ENCODE results near the gene CREG2. TPM values are rescaled to one million over a fixed set of nuclear protein-coding genes. Genes with fewer than 3 reads are reported as not detected.

CREG2 gene
- total and polyA plus RNA-seq, 7 experiments from 2014 or later, result 0.56 TPM; not detected in 6

DNA sequence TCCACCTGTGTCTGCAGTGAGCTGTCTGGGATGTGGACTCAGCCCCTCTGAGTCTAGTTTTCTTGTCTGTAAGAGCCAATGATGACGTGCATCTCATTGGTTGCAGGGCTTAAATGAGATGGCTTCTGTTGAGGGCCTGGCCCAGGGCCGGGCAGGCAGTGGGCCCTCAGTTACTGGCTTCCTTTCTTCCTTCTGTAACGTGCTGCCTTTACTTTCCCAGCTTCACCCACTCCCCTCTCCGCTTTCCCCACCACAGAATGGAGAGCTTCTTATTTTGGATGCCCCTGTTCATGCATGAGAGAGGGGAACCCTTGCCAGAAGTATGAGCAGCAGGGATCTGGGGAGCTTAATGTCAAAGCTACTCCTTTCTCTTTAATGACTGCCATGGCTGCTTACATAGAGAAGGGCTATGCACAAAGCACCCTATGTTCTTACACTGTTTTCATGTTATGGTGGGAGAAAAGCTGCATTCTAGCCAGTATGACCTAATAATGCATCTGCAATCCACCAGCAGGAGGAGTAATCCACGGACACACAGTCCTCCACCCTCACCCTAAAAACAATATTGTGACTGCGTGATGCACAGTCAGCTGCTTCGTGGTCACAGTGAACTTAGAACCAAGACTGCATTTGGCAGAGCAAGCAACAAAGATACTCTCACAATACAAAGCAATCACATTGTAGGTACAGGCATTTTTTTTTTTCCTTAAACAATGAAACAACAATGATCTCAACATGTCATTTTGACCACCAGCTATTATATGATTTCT is 37.2 kb downstream of the CREG2 start:
- Histone ChIP-seq H3K27me3 (ENCODE audit: control insufficient read depth in 2 of 2, insufficient read depth in 2 of 2, low read length in 2 of 2) (no peaks in the 10 kb centered on the region), H3K4me3 (ENCODE audit: low read length) (no peak overlapping the region), H3K4me1 (ENCODE audit: control insufficient read depth in 2 of 2, insufficient read depth in 2 of 2, low read length in 2 of 2) (no peaks in the 10 kb centered on the region), H3K36me3 (ENCODE audit: control insufficient read depth in 2 of 3, insufficient read depth in 3 of 3, low read length in 3 of 3) (no peaks in the 10 kb centered on the region), H3K27ac (ENCODE audit: low read depth, low read length) (no peak overlapping the region), H3K9me3 (ENCODE audit: control insufficient read depth in 2 of 3, low read length in 3 of 3) (no peaks in the 10 kb centered on the region)
- ChIA-PET POLR2A (no interaction called here), CTCF (interaction anchor here (0.5 to 1.4 kb wide), 6 partner anchors 9 to 481 kb away, joined by 3 to 7 read pairs (median 3); no protein-coding TSS in a partner anchor)
- ATAC-seq (peak; percentile 54), DNase-seq (peak in 4 of 9 donors; percentile 7 to 31 (median 16))
- H3K36me3 Mint-ChIP-seq, result no peaks in the 10 kb centered on the region
- H3K4me3 Mint-ChIP-seq, result no peak overlapping the region
- no peak overlapping the region for H3K27ac Mint-ChIP-seq
- H3K4me1 Mint-ChIP-seq, result peaks cover 0 to 15% (median 8%) of the 10 kb centered on the region in 7 donors
- no peaks in the 10 kb centered on the region for H3K9me3 Mint-ChIP-seq
- H3K27me3 Mint-ChIP-seq, result peaks cover 0 to 19% (median 0%) of the 10 kb centered on the region in 5 donors
- intact Hi-C loops (cut with micrococcal nuclease), result loop anchor here in 1 of 2 donors (10.0 kb wide), 1 partner anchor 1095 kb away; no protein-coding TSS in a partner anchor

DNA sequence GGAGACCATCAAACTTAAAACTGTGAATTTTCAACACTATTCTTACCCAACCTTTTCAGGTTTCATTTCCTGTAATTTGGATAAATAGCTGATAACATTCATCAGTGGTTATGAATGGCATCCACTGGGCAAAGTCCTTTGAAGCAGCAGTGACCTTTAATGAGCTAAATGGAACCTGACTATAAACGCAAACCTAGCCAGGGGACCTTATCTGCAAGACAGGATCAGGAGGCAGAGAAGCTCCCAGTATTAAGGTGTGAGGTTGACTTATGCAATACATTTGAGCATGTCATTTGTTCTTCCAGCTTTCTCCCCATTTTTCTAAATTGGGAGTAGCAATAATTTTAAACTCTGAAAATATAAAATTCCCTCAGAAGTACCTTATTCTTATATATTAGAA is 38.4 kb downstream of the CREG2 start:
- Histone ChIP-seq H3K27me3 (ENCODE audit: control insufficient read depth in 2 of 2, insufficient read depth in 2 of 2, low read length in 2 of 2) (no peaks in the 10 kb centered on the region), H3K36me3 (ENCODE audit: control insufficient read depth in 2 of 3, insufficient read depth in 3 of 3, low read length in 3 of 3) (no peaks in the 10 kb centered on the region), H3K9me3 (ENCODE audit: control insufficient read depth in 2 of 3, low read length in 3 of 3) (no peaks in the 10 kb centered on the region), H3K27ac (ENCODE audit: low read depth, low read length) (no peak overlapping the region), H3K4me1 (ENCODE audit: control insufficient read depth in 2 of 2, insufficient read depth in 2 of 2, low read length in 2 of 2) (no peaks in the 10 kb centered on the region), H3K4me3 (ENCODE audit: low read length) (no peak overlapping the region)
- CTCF ChIA-PET, result interaction anchor here (0.6 to 1.4 kb wide), 4 partner anchors 38 to 482 kb away, joined by 3 to 4 read pairs (median 3); partner anchors contain the start of gene CREG2
- ATAC-seq (no peak), DNase-seq (no peak)
- POLR2A ChIA-PET, result interaction anchor here (0.6 kb wide), 2 partner anchors 407 to 901 kb away, joined by 3 read pairs; no protein-coding TSS in a partner anchor
- H3K27ac Mint-ChIP-seq, result no peak overlapping the region
- H3K36me3 Mint-ChIP-seq, result no peaks in the 10 kb centered on the region
- peaks cover 0 to 15% (median 8%) of the 10 kb centered on the region in 7 donors for H3K4me1 Mint-ChIP-seq
- H3K9me3 Mint-ChIP-seq, result no peaks in the 10 kb centered on the region
- H3K27me3 Mint-ChIP-seq, result peaks cover 0 to 20% (median 0%) of the 10 kb centered on the region in 5 donors
- intact Hi-C loops (cut with micrococcal nuclease), result loop anchor here in 1 of 2 donors (10.0 kb wide), 1 partner anchor 1096 kb away; no protein-coding TSS in a partner anchor
- no peak overlapping the region for H3K4me3 Mint-ChIP-seq

DNA sequence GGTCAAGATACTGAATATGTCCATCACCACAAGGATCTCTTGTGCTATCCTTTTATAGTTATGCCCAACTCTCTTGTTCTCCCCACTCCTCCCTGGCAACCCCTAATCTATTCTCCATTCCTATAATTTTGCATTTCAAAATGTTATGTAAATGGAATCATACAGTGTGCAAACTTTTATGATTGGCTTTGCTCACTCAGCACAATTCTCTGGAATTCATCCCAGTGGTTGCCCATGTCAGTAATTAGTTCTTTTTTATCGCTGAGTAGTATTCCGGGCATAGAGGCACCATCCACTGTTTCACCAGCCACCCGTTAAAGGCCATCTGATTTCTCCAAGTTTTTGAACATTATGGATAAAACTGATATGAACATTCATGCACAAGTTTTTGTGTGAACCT is 40.4 kb downstream of the CREG2 start:
- no peaks in the 10 kb centered on the region for H3K27me3 ChIP-seq (ENCODE audit: control insufficient read depth in 2 of 2, insufficient read depth in 2 of 2, low read length in 2 of 2)
- Mint-ChIP-seq H3K27me3 (peaks cover 0 to 11% (median 0%) of the 10 kb centered on the region in 5 donors), H3K27ac (no peak overlapping the region), H3K9me3 (no peaks in the 10 kb centered on the region), H3K4me3 (no peak overlapping the region), H3K4me1 (peaks cover 8 to 21% (median 20%) of the 10 kb centered on the region in 7 donors), H3K36me3 (no peaks in the 10 kb centered on the region)
- H3K9me3 ChIP-seq (ENCODE audit: control insufficient read depth in 2 of 3, low read length in 3 of 3), result no peaks in the 10 kb centered on the region
- ATAC-seq (no peak), DNase-seq (no peak)
- ChIA-PET POLR2A (no interaction called here), CTCF (interaction anchor here (1.2 to 1.9 kb wide), 3 partner anchors 14 to 40 kb away, joined by 3 to 8 read pairs (median 4); partner anchors contain the start of gene CREG2)
- H3K36me3 ChIP-seq (ENCODE audit: control insufficient read depth in 2 of 3, insufficient read depth in 3 of 3, low read length in 3 of 3), result no peaks in the 10 kb centered on the region
- H3K27ac ChIP-seq (ENCODE audit: low read depth, low read length), result no peak overlapping the region
- intact Hi-C loops (cut with micrococcal nuclease), result loop anchor here in 1 of 2 donors (10.0 kb wide), 1 partner anchor 1098 kb away; no protein-coding TSS in a partner anchor
- no peak overlapping the region for H3K4me3 ChIP-seq (ENCODE audit: low read length)
- peaks cover 3 to 6% of the 10 kb centered on the region in 2 donors for H3K4me1 ChIP-seq (ENCODE audit: control insufficient read depth in 2 of 2, insufficient read depth in 2 of 2, low read length in 2 of 2)

DNA sequence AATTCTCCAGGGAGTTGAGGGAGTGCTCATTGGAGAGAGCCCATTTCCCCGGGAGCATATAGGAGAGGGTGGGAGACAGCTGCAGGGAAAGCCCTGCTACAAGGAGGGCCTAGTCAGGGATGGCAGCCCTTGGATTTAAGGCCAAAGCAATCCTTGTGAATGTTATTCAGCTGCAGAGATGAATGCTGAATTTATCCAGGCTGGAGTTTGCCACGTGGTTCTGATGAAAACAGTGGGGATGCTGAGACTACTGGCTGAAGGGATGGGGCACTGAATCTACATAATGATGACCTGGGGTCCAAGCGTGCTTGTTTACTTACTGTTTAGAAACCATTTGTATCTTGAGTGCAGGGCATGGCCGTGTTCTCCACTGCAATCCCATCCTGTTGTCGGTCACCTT is 43.2 kb downstream of the CREG2 start:
- Mint-ChIP-seq H3K27ac (no peak overlapping the region), H3K9me3 (no peaks in the 10 kb centered on the region), H3K27me3 (peaks cover 0 to 11% (median 0%) of the 10 kb centered on the region in 5 donors), H3K4me1 (peaks cover 23 to 37% (median 32%) of the 10 kb centered on the region in 7 donors), H3K4me3 (peak overlapping the region in 1 of 10 donors; percentile 20), H3K36me3 (no peaks in the 10 kb centered on the region)
- H3K4me1 ChIP-seq (ENCODE audit: control insufficient read depth in 2 of 2, insufficient read depth in 2 of 2, low read length in 2 of 2), result peaks cover 6 to 21% of the 10 kb centered on the region in 2 donors
- intact Hi-C loops (cut with micrococcal nuclease), result loop anchor here (5.0 to 10.0 kb wide), 2 partner anchors 73 to 1101 kb away; no protein-coding TSS in a partner anchor
- no peak overlapping the region for H3K27ac ChIP-seq (ENCODE audit: low read depth, low read length)
- POLR2A ChIA-PET, result no interaction called here
- H3K27me3 ChIP-seq (ENCODE audit: control insufficient read depth in 2 of 2, insufficient read depth in 2 of 2, low read length in 2 of 2), result no peaks in the 10 kb centered on the region
- CTCF ChIA-PET, result interaction anchor here (3.0 kb wide), 1 partner anchor 43 kb away, joined by 24 read pairs; the partner anchor contains the start of gene CREG2
- no peaks in the 10 kb centered on the region for H3K9me3 ChIP-seq (ENCODE audit: control insufficient read depth in 2 of 3, low read length in 3 of 3)
- ATAC-seq (no peak), DNase-seq (no peak)
- no peaks in the 10 kb centered on the region for H3K36me3 ChIP-seq (ENCODE audit: control insufficient read depth in 2 of 3, insufficient read depth in 3 of 3, low read length in 3 of 3)
- H3K4me3 ChIP-seq (ENCODE audit: low read length), result no peak overlapping the region

DNA sequence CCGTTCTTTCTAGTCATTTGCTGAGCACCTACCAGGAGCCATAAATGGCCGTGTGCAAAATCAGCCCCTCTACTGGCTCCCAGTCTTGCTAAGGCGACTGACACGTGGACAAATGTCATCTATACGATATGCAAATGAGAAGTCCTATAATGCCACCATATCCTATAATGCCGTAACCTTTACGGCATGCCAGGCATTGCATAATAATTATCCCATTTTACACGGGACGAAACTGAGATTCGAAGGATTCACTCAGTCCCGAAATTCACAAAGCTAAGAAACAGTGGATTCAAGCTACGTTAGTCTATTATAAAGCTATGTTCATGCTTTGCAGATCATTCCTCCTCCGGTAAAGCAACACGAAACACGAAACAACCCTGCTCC is 44.7 kb downstream of the CREG2 start:
- POLR2A ChIA-PET, result interaction anchor here (0.6 to 1.9 kb wide), 4 partner anchors 14 to 45 kb away, joined by 3 to 7 read pairs (median 5); partner anchors contain the start of genes CREG2 and RNF149
- ATAC-seq, result no peak
- Histone ChIP-seq H3K27ac (ENCODE audit: low read depth, low read length) (no peak overlapping the region), H3K27me3 (ENCODE audit: control insufficient read depth in 2 of 2, insufficient read depth in 2 of 2, low read length in 2 of 2) (no peaks in the 10 kb centered on the region), H3K9me3 (ENCODE audit: control insufficient read depth in 2 of 3, low read length in 3 of 3) (no peaks in the 10 kb centered on the region), H3K4me3 (ENCODE audit: low read length) (no peak overlapping the region), H3K36me3 (ENCODE audit: control insufficient read depth in 2 of 3, insufficient read depth in 3 of 3, low read length in 3 of 3) (no peaks in the 10 kb centered on the region), H3K4me1 (ENCODE audit: control insufficient read depth in 2 of 2, insufficient read depth in 2 of 2, low read length in 2 of 2) (peaks cover 6 to 21% of the 10 kb centered on the region in 2 donors)
- Mint-ChIP-seq H3K4me3 (no peak overlapping the region), H3K9me3 (no peaks in the 10 kb centered on the region), H3K36me3 (peaks cover 0 to 2% (median 0%) of the 10 kb centered on the region in 5 donors), H3K27ac (peak overlapping the region in 2 of 9 donors; percentile 31 to 64), H3K4me1 (peaks cover 24 to 40% (median 32%) of the 10 kb centered on the region in 7 donors), H3K27me3 (peaks cover 0 to 15% (median 0%) of the 10 kb centered on the region in 5 donors)
- intact Hi-C loops (cut with micrococcal nuclease), result loop anchor here (1.0 to 10.0 kb wide), 10 partner anchors 14 to 1102 kb away; partner anchors contain the start of genes CREG2 (in 2 of the 2), CNOT11 (in 1 of the 2) and RNF149 (in 1 of the 2)
- DNase-seq, result no peak
- CTCF ChIA-PET, result interaction anchor here (0.7 to 3.2 kb wide), 25 partner anchors 8 to 898 kb away, joined by 3 to 49 read pairs (median 4); partner anchors contain the start of gene CREG2

DNA sequence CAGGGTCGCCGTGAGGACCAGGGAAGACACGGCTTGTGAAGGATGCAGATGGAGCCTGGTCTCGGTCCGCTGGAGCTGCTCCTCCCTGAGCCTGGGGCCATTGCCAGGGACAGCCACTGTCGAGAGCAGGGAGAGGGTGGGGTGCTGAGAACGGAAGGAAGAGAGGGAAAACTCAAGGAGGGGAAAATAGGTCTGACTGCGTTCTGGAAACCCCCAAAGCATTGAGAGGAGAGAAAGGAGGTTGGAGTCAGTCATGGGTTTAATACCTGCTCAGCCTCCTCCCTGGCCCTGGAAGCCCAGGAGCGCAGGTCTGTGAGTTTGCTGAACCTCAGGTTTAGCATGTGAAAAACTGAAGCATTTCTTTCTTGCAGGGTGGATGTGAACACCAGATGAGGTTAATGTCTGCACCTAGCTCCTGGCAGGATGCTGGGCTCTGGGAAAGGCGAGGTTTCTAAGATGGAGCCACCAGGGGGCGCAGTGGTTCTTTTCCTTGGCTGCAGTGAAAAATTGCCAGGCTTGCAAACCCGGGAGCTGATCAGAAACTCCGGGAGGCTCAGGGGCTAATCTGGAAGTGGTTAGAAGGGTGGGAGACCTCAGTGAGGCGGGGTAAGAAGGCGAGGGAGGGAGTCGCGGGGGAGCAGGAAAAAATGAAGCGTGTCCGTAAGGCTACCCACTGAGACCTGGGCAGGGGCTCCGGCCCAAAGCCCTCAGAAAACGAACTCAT is 45.2 kb downstream of the CREG2 start:
- CTCF ChIA-PET, result interaction anchor here (0.7 to 3.2 kb wide), 25 partner anchors 9 to 898 kb away, joined by 3 to 49 read pairs (median 4); partner anchors contain the start of gene CREG2

More for the DNA sequence above, 45.2 kb downstream of the CREG2 start:
- ATAC-seq (peak; percentile 76), DNase-seq (peak; percentile 32 to 73 (median 51))
- H3K27me3 Mint-ChIP-seq, result peaks cover 0 to 20% (median 0%) of the 10 kb centered on the region in 5 donors
- no peaks in the 10 kb centered on the region for H3K9me3 Mint-ChIP-seq
- POLR2A ChIA-PET, result interaction anchor here (0.6 to 1.9 kb wide), 6 partner anchors 14 to 45 kb away, joined by 3 to 7 read pairs (median 3); partner anchors contain the start of genes CREG2 and RNF149
- H3K9me3 ChIP-seq (ENCODE audit: control insufficient read depth in 2 of 3, low read length in 3 of 3), result no peaks in the 10 kb centered on the region
- H3K36me3 Mint-ChIP-seq, result peaks cover 0 to 3% (median 0%) of the 10 kb centered on the region in 5 donors
- no peaks in the 10 kb centered on the region for H3K36me3 ChIP-seq (ENCODE audit: control insufficient read depth in 2 of 3, insufficient read depth in 3 of 3, low read length in 3 of 3)
- no peak overlapping the region for H3K27ac ChIP-seq (ENCODE audit: low read depth, low read length)
- intact Hi-C loops (cut with micrococcal nuclease), result loop anchor here (1.0 to 10.0 kb wide), 10 partner anchors 14 to 1103 kb away; partner anchors contain the start of genes CREG2 (in 2 of the 2), CNOT11 (in 1 of the 2) and RNF149 (in 1 of the 2)
- peaks cover 24 to 43% (median 32%) of the 10 kb centered on the region in 7 donors for H3K4me1 Mint-ChIP-seq
- peaks cover 6 to 21% of the 10 kb centered on the region in 2 donors for H3K4me1 ChIP-seq (ENCODE audit: control insufficient read depth in 2 of 2, insufficient read depth in 2 of 2, low read length in 2 of 2)
- peak overlapping the region in 5 of 9 donors; percentile 9 to 68 (median 31) for H3K27ac Mint-ChIP-seq
- peak overlapping the region in 4 of 10 donors; percentile 10 to 63 (median 18) for H3K4me3 Mint-ChIP-seq
- H3K4me3 ChIP-seq (ENCODE audit: low read length), result no peak overlapping the region
- no peaks in the 10 kb centered on the region for H3K27me3 ChIP-seq (ENCODE audit: control insufficient read depth in 2 of 2, insufficient read depth in 2 of 2, low read length in 2 of 2)

Data from naive thymus-derived CD4-positive, alpha-beta T cell (primary cell).